ENCODE measurements around the gene CREBBP.

The CREBBP gene

DNA sequence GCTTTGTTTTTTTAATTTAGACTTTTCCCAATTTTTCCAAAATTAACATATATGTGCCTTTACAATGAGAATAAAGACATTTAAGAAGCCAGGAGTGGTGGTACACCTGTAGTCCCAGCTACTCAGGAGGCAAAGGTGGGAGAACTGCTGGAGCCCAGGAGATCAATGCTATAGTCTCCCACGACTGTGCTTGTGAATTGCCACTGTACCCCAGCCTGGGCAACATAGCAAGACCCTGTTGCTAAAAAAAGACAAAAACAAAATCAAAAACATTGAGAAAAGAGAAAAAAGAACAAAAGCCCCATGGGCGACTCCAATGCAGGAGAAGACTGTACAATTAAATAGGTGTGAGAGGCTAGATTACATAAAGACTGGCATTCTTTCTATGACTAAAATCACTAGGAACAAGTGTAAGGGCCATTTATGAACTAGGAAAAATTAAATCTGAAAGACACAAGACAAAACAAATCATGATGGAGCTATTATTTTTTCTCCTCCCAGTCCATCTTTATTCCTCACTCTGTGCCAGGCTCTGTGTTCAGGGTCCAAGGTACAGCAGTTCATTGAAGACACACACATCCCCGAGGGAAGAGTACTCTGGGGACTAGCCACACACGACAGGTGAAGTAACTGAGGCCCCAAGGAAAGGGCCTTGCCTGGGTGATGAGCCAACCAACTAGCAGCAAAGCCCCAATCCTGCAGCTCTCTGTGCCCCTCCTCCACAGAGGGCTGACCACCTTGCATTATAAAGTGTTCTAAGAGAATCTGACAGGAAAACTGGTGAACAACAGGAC lies 79.8 kb downstream of the CREBBP start:
- H2AFZ ChIP-seq (ENCODE audit: insufficient read depth, low read length, poor library complexity): no peak overlapping the region
- H3K79me1 ChIP-seq (ENCODE audit: low read length): no peaks in the 10 kb centered on the region
- H3K27ac ChIP-seq (ENCODE audit: low read depth, low read length): no peak overlapping the region
- H3K79me2 ChIP-seq (ENCODE audit: control insufficient read depth, insufficient read depth, low read length, poor library complexity): peaks cover 6% of the 10 kb centered on the region
- peaks cover 0 to 3% of the 10 kb centered on the region in 2 experiments for H3K36me3 ChIP-seq (ENCODE audit: control insufficient read depth in 1 of 2, insufficient read depth in 2 of 2, low read length in 2 of 2)
- no peak overlapping the region for H3K9ac ChIP-seq (ENCODE audit: low read length)
- no peak overlapping the region for H4K12ac ChIP-seq (ENCODE audit: low read depth, low read length)
- peaks cover 2% of the 10 kb centered on the region for H3K9me3 ChIP-seq (ENCODE audit: insufficient read depth, low read depth, low read length)
- H3K23ac ChIP-seq (ENCODE audit: low read length): no peak overlapping the region
- no peak overlapping the region for H2BK120ac ChIP-seq (ENCODE audit: insufficient read depth, low read length, poor library complexity)
- H3K14ac ChIP-seq (ENCODE audit: low read length): no peak overlapping the region
- no peak overlapping the region for H4K8ac ChIP-seq (ENCODE audit: low read depth, low read length)
- no peak overlapping the region for H3K4me2 ChIP-seq (ENCODE audit: low read length)
- H2BK12ac ChIP-seq (ENCODE audit: low read length): no peak overlapping the region
- H2AK5ac ChIP-seq (ENCODE audit: low read length): no peak overlapping the region
- no peak overlapping the region for H2BK5ac ChIP-seq (ENCODE audit: low read depth, low read length, poor library complexity)
- no peak overlapping the region for H4K91ac ChIP-seq (ENCODE audit: low read depth, low read length)
- no peak overlapping the region for H3K4ac ChIP-seq (ENCODE audit: low read depth, low read length)
- no CpG with 5 or more reads among the region's 4 CpGs for WGBS (ENCODE audit: extremely low coverage, insufficient coverage, insufficient read length)
- no peak for DNase-seq
- peaks cover 2 to 3% of the 10 kb centered on the region in 2 experiments for H3K4me1 ChIP-seq (ENCODE audit: control insufficient read depth in 1 of 2, insufficient read depth in 2 of 2, low read length in 2 of 2)
- no peak overlapping the region for H3K4me3 ChIP-seq (ENCODE audit: low read depth, low read length)
- H3K27me3 ChIP-seq (ENCODE audit: insufficient read depth, low read length): no peaks in the 10 kb centered on the region
- no peak overlapping the region for H3K18ac ChIP-seq (ENCODE audit: low read length)

DNA sequence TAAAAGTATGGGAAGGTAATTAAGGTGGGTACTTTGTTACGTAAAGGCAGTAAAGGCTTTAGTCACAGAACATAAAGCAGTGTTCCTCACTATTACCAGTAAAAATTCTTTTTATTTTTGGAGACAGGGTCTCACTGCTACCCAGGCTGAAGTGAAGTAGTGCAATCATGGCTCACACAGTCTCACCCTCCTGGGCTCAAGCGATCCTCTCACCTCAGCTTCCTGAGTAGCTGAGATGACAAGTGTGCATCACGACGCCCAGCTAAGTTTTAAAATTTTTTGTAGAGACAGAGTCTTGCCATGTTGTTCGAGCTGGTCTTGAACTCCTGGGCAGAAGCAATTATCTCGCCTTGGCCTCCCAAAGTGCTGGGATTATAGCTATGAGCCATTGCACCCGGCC lies 80.5 kb downstream of the CREBBP start:
- Histone ChIP-seq H2BK5ac (ENCODE audit: low read depth, low read length, poor library complexity) (no peak overlapping the region), H4K8ac (ENCODE audit: low read depth, low read length) (no peak overlapping the region), H2BK12ac (ENCODE audit: low read length) (no peak overlapping the region), H3K14ac (ENCODE audit: low read length) (no peak overlapping the region), H2BK120ac (ENCODE audit: insufficient read depth, low read length, poor library complexity) (no peak overlapping the region), H3K23ac (ENCODE audit: low read length) (no peak overlapping the region), H2AFZ (ENCODE audit: insufficient read depth, low read length, poor library complexity) (no peak overlapping the region), H3K4me1 (ENCODE audit: control insufficient read depth in 1 of 2, insufficient read depth in 2 of 2, low read length in 2 of 2) (peaks cover 2 to 3% of the 10 kb centered on the region in 2 experiments), H3K9ac (ENCODE audit: low read length) (no peak overlapping the region), H3K4ac (ENCODE audit: low read depth, low read length) (no peak overlapping the region), H3K79me2 (ENCODE audit: control insufficient read depth, insufficient read depth, low read length, poor library complexity) (peaks cover 6% of the 10 kb centered on the region), H3K9me3 (ENCODE audit: insufficient read depth, low read depth, low read length) (peaks cover 2% of the 10 kb centered on the region), H3K27me3 (ENCODE audit: insufficient read depth, low read length) (no peaks in the 10 kb centered on the region), H3K4me3 (ENCODE audit: low read depth, low read length) (no peak overlapping the region), H4K91ac (ENCODE audit: low read depth, low read length) (no peak overlapping the region), H3K4me2 (ENCODE audit: low read length) (no peak overlapping the region), H3K36me3 (ENCODE audit: control insufficient read depth in 1 of 2, insufficient read depth in 2 of 2, low read length in 2 of 2) (peaks cover 0 to 3% of the 10 kb centered on the region in 2 experiments), H3K79me1 (ENCODE audit: low read length) (no peaks in the 10 kb centered on the region), H3K27ac (ENCODE audit: low read depth, low read length) (no peak overlapping the region), H2AK5ac (ENCODE audit: low read length) (no peak overlapping the region), H4K12ac (ENCODE audit: low read depth, low read length) (no peak overlapping the region), H3K18ac (ENCODE audit: low read length) (no peak overlapping the region)
- DNase-seq: no peak
- 100% methylated on average over 1 of the region's 7 CpGs for WGBS (ENCODE audit: extremely low coverage, insufficient coverage, insufficient read length)

DNA sequence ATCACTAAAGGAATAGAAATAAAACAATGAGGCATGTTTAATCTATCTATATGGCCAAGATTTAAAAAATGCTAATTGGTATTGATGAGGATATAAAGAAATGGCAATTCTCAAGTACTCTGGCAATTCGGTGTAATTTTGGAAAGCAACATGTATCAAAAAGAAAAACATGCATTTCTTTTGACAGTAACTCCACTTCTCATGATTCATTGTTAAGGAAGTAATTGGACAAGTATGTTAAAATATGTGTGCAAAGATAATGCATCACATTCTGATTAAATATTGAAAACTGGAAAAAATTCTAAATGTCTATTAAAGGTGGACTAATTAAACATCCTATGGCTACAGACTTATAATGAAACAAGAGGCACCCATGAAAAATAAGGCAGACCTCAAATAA lies 81.2 kb downstream of the CREBBP start:
- no peak overlapping the region for H3K4me2 ChIP-seq (ENCODE audit: low read length)
- no CpG with 5 or more reads among the region's 1 CpG for WGBS (ENCODE audit: extremely low coverage, insufficient coverage, insufficient read length)
- no peak overlapping the region for H4K91ac ChIP-seq (ENCODE audit: low read depth, low read length)
- H3K4me1 ChIP-seq (ENCODE audit: control insufficient read depth in 1 of 2, insufficient read depth in 2 of 2, low read length in 2 of 2): peaks cover under 1 to 3% of the 10 kb centered on the region in 2 experiments
- H2BK12ac ChIP-seq (ENCODE audit: low read length): no peak overlapping the region
- no peak overlapping the region for H2BK120ac ChIP-seq (ENCODE audit: insufficient read depth, low read length, poor library complexity)
- no peak overlapping the region for H3K4me3 ChIP-seq (ENCODE audit: low read depth, low read length)
- no peak overlapping the region for H4K12ac ChIP-seq (ENCODE audit: low read depth, low read length)
- no peak for DNase-seq
- H3K27ac ChIP-seq (ENCODE audit: low read depth, low read length): no peak overlapping the region
- H4K8ac ChIP-seq (ENCODE audit: low read depth, low read length): no peak overlapping the region
- no peaks in the 10 kb centered on the region for H3K79me1 ChIP-seq (ENCODE audit: low read length)
- no peak overlapping the region for H2BK5ac ChIP-seq (ENCODE audit: low read depth, low read length, poor library complexity)
- peaks cover 0 to 3% of the 10 kb centered on the region in 2 experiments for H3K36me3 ChIP-seq (ENCODE audit: control insufficient read depth in 1 of 2, insufficient read depth in 2 of 2, low read length in 2 of 2)
- no peak overlapping the region for H2AK5ac ChIP-seq (ENCODE audit: low read length)
- no peak overlapping the region for H2AFZ ChIP-seq (ENCODE audit: insufficient read depth, low read length, poor library complexity)
- no peak overlapping the region for H3K4ac ChIP-seq (ENCODE audit: low read depth, low read length)
- H3K23ac ChIP-seq (ENCODE audit: low read length): no peak overlapping the region
- no peak overlapping the region for H3K14ac ChIP-seq (ENCODE audit: low read length)
- H3K27me3 ChIP-seq (ENCODE audit: insufficient read depth, low read length): no peaks in the 10 kb centered on the region
- peaks cover 2% of the 10 kb centered on the region for H3K9me3 ChIP-seq (ENCODE audit: insufficient read depth, low read depth, low read length)
- no peak overlapping the region for H3K18ac ChIP-seq (ENCODE audit: low read length)
- peaks cover 4% of the 10 kb centered on the region for H3K79me2 ChIP-seq (ENCODE audit: control insufficient read depth, insufficient read depth, low read length, poor library complexity)
- H3K9ac ChIP-seq (ENCODE audit: low read length): no peak overlapping the region

DNA sequence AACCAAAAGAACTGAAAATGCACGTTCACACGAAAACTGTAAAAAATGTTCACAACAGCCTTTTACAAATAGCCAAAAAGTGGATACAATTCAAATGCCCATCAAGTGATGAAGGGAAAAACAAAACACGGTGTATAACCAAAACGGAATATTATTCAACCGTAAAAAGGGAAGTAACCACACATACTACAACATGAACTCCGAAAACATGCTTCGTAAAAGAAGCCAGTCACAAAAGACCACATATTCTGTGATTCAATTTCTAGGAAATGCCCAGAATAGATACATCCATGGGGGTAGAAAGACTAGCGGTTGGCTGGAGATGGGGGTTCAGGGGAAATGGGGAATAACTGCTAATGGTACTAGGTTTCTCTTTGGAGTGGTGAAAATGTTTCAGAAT lies 81.7 kb downstream of the CREBBP start:
- no peaks in the 10 kb centered on the region for H3K79me1 ChIP-seq (ENCODE audit: low read length)
- no CpG with 5 or more reads among the region's 8 CpGs for WGBS (ENCODE audit: extremely low coverage, insufficient coverage, insufficient read length)

More for the DNA sequence above, 81.7 kb downstream of the CREBBP start:
- Histone ChIP-seq H3K4me3 (ENCODE audit: low read depth, low read length) (no peak overlapping the region), H3K27me3 (ENCODE audit: insufficient read depth, low read length) (no peaks in the 10 kb centered on the region), H3K9ac (ENCODE audit: low read length) (no peak overlapping the region), H3K9me3 (ENCODE audit: insufficient read depth, low read depth, low read length) (peaks cover 2% of the 10 kb centered on the region), H3K23ac (ENCODE audit: low read length) (no peak overlapping the region), H4K91ac (ENCODE audit: low read depth, low read length) (no peak overlapping the region), H3K27ac (ENCODE audit: low read depth, low read length) (no peak overlapping the region), H3K18ac (ENCODE audit: low read length) (no peak overlapping the region), H4K8ac (ENCODE audit: low read depth, low read length) (no peak overlapping the region), H3K36me3 (ENCODE audit: control insufficient read depth in 1 of 2, insufficient read depth in 2 of 2, low read length in 2 of 2) (peaks cover 0 to 3% of the 10 kb centered on the region in 2 experiments), H2BK12ac (ENCODE audit: low read length) (no peak overlapping the region), H3K4me1 (ENCODE audit: control insufficient read depth in 1 of 2, insufficient read depth in 2 of 2, low read length in 2 of 2) (peaks cover 0 to 3% of the 10 kb centered on the region in 2 experiments), H2AFZ (ENCODE audit: insufficient read depth, low read length, poor library complexity) (no peak overlapping the region), H3K14ac (ENCODE audit: low read length) (no peak overlapping the region), H2BK5ac (ENCODE audit: low read depth, low read length, poor library complexity) (no peak overlapping the region), H2AK5ac (ENCODE audit: low read length) (no peak overlapping the region), H3K79me2 (ENCODE audit: control insufficient read depth, insufficient read depth, low read length, poor library complexity) (peaks cover 4% of the 10 kb centered on the region), H2BK120ac (ENCODE audit: insufficient read depth, low read length, poor library complexity) (no peak overlapping the region), H3K4me2 (ENCODE audit: low read length) (no peak overlapping the region), H3K4ac (ENCODE audit: low read depth, low read length) (peak overlapping the region; percentile 84), H4K12ac (ENCODE audit: low read depth, low read length) (no peak overlapping the region)
- DNase-seq: no peak
